Upper lobe of left lung (tissue), 4 donors: Measurements from ENCODE around the gene MYO3B.

Experiments used
- POLR2A ChIP-seq, 4 donors: fragments of 450-650 bp; IDR thresholded peaks; one replicate each; pipeline ENCODE4 v1.5.1; 2016 to 2017; ENCODE audit warnings: antibody characterized with exemption in 4 of 4, mild to moderate bottlenecking in 2 of 4
- POLR2AphosphoS5 ChIP-seq, 2 donors: sonication (generic); formaldehyde crosslinking; IDR thresholded peaks; one replicate each; pipeline ENCODE4 v1.5.1; 2017; ENCODE audit warnings: antibody characterized with exemption in 2 of 2
- TF ChIP-seq, protein P1 (sequence below), 6 experiments: fragments of 450-650 bp in 4 of 6; fragments of 200-600 bp in 2 of 6; sonication (generic) in 2 of 6; IDR thresholded peaks; one replicate each; pipeline ENCODE4 v1.5.1; 2016 to 2019; ENCODE audit warnings: antibody characterized with exemption in 6 of 6

DNA sequence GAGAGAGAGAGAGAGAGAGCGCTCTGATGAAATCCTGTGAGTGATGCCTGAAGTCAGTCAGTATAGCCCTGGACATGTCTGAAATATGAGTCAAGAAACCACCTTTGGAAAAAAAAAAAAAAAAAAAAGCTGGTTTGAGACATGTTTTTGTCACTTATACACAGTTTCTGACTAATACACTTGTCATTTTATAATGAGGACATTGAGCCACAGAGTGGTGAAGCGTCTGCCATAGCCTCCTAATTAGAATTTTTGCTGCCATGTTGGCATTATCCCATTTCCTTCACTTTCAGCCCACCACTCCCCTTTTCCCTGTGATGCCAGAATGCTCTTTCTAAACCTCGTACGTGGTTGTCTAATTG is 15.7 kb upstream of the MYO3B start:
- TF ChIP-seq, protein P1, sequence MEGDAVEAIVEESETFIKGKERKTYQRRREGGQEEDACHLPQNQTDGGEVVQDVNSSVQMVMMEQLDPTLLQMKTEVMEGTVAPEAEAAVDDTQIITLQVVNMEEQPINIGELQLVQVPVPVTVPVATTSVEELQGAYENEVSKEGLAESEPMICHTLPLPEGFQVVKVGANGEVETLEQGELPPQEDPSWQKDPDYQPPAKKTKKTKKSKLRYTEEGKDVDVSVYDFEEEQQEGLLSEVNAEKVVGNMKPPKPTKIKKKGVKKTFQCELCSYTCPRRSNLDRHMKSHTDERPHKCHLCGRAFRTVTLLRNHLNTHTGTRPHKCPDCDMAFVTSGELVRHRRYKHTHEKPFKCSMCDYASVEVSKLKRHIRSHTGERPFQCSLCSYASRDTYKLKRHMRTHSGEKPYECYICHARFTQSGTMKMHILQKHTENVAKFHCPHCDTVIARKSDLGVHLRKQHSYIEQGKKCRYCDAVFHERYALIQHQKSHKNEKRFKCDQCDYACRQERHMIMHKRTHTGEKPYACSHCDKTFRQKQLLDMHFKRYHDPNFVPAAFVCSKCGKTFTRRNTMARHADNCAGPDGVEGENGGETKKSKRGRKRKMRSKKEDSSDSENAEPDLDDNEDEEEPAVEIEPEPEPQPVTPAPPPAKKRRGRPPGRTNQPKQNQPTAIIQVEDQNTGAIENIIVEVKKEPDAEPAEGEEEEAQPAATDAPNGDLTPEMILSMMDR (IDR thresholded peaks at IDR 0.05) = no peak
- no peak for TF ChIP-seq POLR2A (IDR thresholded peaks at IDR 0.05)
- TF ChIP-seq POLR2AphosphoS5 (IDR thresholded peaks at IDR 0.05) = no peak
